HepG2 (cell line): ENCODE measurements around the gene AFAP1. TPM values are rescaled to one million over a fixed set of nuclear protein-coding genes. Genes with fewer than 3 reads are reported as not detected.

Experiments
- ATAC-seq: fragments of 200-7000 bp; cut with Tn5 transposase; 3 replicates; pipeline ENCODE4 v1.9.1; 2020; ENCODE audit warnings: mild to moderate bottlenecking, moderate library complexity
- BruUV-seq: library from RNA; stranded (reverse); fragments of 400-500 nt; replicated peaks from 2 replicates; lab custom pipeline; 2021; lab: Mats Ljungman, UMichigan
- CTCF ChIA-PET: fragments of 300-600 bp; formaldehyde crosslinking; extraction: SDS; loops from one replicate; lab custom pipeline; 2021; ENCODE audit warnings: low total read pairs, inconsistent platforms, low intra/inter-chr PET ratio; lab: Yijun Ruan, JAX
- POLR2A ChIA-PET: fragments of 350-600 bp; sonication (Branson Sonifier 250); formaldehyde crosslinking; loops from one replicate; lab custom pipeline; 2020; ENCODE audit warnings: antibody characterized with exemption, inconsistent platforms; lab: Yijun Ruan, JAX
- DNase-seq: peaks from one replicate; pipeline ENCODE4 v3.0.0-alpha.2; 2015; ENCODE audit warnings: low spot score
- FAIRE-seq: peaks from 3 replicates; lab custom pipeline; 2011; peaks lifted over from hg19 to GRCh38; lab: Jason Lieb, UNC
- H2AFZ ChIP-seq: one replicate; pipeline ENCODE4 v1.6.1; 2011; ENCODE audit warnings: low read length, inconsistent platforms
- H3K27ac ChIP-seq: fragments of 300-600 bp; 3 replicates; pipeline ENCODE4 v1.8.0; 2011; ENCODE audit warnings: mixed run types, mild to moderate bottlenecking, mixed read lengths, low read length, inconsistent platforms; ENCODE audit not compliant: insufficient read depth; ENCODE audit errors: extremely low read length
- H3K27me3 ChIP-seq, 2 experiments: fragments of 200-600 bp in 1 of 2; 2 replicates in 1 of 2; 3 replicates in 1 of 2; pipeline versions ENCODE4 v1.6.0 to v1.8.0; 2011; ENCODE audit warnings: low read length in 2 of 2, mild to moderate bottlenecking in 2 of 2, moderate library complexity in 2 of 2, inconsistent platforms in 1 of 2; ENCODE audit not compliant: insufficient read depth in 2 of 2, control insufficient read depth in 1 of 2
- H3K36me3 ChIP-seq, 2 experiments: fragments of 200-600 bp in 1 of 2; replicated peaks in 1 of 2; 2 replicates in 1 of 2; 3 replicates in 1 of 2; pipeline versions ENCODE4 v1.5.1 to v1.8.0; 2011; ENCODE audit warnings: low read length in 2 of 2, inconsistent platforms in 1 of 2; ENCODE audit not compliant: insufficient read depth in 2 of 2, control insufficient read depth in 1 of 2
- H3K4me1 ChIP-seq: 2 replicates; pipeline ENCODE4 v1.5.1; 2012; ENCODE audit warnings: low read length, inconsistent platforms; ENCODE audit not compliant: insufficient read depth
- H3K4me2 ChIP-seq: 2 replicates; pipeline ENCODE4 v1.6.0; 2011; ENCODE audit warnings: low read depth, low read length, inconsistent platforms
- H3K4me3 ChIP-seq, 3 experiments: fragments of 200-600 bp in 1 of 3; sonication (generic), shearing (Covaris generic) in 1 of 3; replicated peaks in 1 of 3; 2 replicates each; pipeline ENCODE4 v1.5.1; 2011 to 2016; ENCODE audit warnings: low read length in 3 of 3, inconsistent platforms in 2 of 3, low read depth in 2 of 3, mild to moderate bottlenecking in 2 of 3, control low read depth in 1 of 3, mixed read lengths in 1 of 3; ENCODE audit not compliant: insufficient read depth in 1 of 3
- H3K79me2 ChIP-seq: one replicate; pipeline ENCODE4 v1.6.1; 2011; ENCODE audit warnings: low read length, inconsistent platforms; ENCODE audit not compliant: insufficient read depth
- H3K9ac ChIP-seq: 2 replicates; pipeline ENCODE4 v1.6.0; 2011; ENCODE audit warnings: mild to moderate bottlenecking, low read depth, low read length, inconsistent platforms; ENCODE audit not compliant: insufficient read depth
- H3K9me3 ChIP-seq: 2 replicates; pipeline ENCODE4 v1.5.1; 2012; ENCODE audit warnings: mild to moderate bottlenecking, low read length
- H4K20me1 ChIP-seq: 2 replicates; pipeline ENCODE4 v1.6.0; 2011; ENCODE audit warnings: inconsistent platforms, mild to moderate bottlenecking, low read length, moderate library complexity; ENCODE audit not compliant: insufficient read depth
- AGO1 ChIP-seq: fragments of 200-400 bp; formaldehyde crosslinking; IDR thresholded peaks from 2 replicates; pipeline ENCODE4 v1.6.1; 2017; ENCODE audit warnings: mild to moderate bottlenecking, low read depth, low read length, moderate library complexity; ENCODE audit not compliant: poor library complexity, severe bottlenecking
- FOXP1 ChIP-seq, 2 experiments: fragments of 450-650 bp in 1 of 2; IDR thresholded peaks; 2 replicates each; pipeline ENCODE4 v1.6.1; 2017 to 2018; ENCODE audit warnings: antibody characterized with exemption in 1 of 2
- JUNB ChIP-seq: sonication (generic); formaldehyde crosslinking; IDR thresholded peaks from 2 replicates; pipeline ENCODE4 v1.8.0; 2022; ENCODE audit warnings: missing genetic modification reagents, mild to moderate bottlenecking, borderline replicate concordance
- RFX3 ChIP-seq: IDR thresholded peaks from 2 replicates; pipeline ENCODE4 v1.6.1; 2016; ENCODE audit warnings: missing biosample characterization, missing genetic modification reagents
- SP1 ChIP-seq, 2 experiments: fragments of 450-650 bp in 1 of 2; sonication (generic) in 1 of 2; formaldehyde crosslinking in 1 of 2; IDR thresholded peaks; 2 replicates each; pipeline versions ENCODE4 v1.4.0 to v1.6.1; 2016 to 2020; ENCODE audit warnings: missing genetic modification reagents in 1 of 2
- TOE1 ChIP-seq: sonication (generic); formaldehyde crosslinking; IDR thresholded peaks from 2 replicates; pipeline ENCODE4 v1.4.0; 2020; ENCODE audit warnings: mild to moderate bottlenecking, missing genetic modification reagents
- ZFP37 ChIP-seq: sonication (generic); formaldehyde crosslinking; IDR thresholded peaks from 2 replicates; pipeline ENCODE4 v1.4.0; 2020; ENCODE audit warnings: missing genetic modification reagents, borderline replicate concordance
- ZSCAN25 ChIP-seq: sonication (generic); formaldehyde crosslinking; IDR thresholded peaks from 2 replicates; pipeline ENCODE4 v1.8.0; 2022; ENCODE audit warnings: mild to moderate bottlenecking, missing genetic modification reagents
- WGBS: methylation state at CpG from one replicate; pipeline ENCODE4 v1.1.6; 2017; ENCODE audit warnings: low lambda C conversion rate; 5-methylcytosine and 5-hydroxymethylcytosine counted together
- in situ Hi-C: cut with HindIII; loops from 2 replicates; pipeline ENCODE4 v1.10.0; 2017; ENCODE audit warnings: low pct_unique_long_range_greater_than_20kb; ENCODE audit not compliant: extremely low pct_ligation_motif_present
- intact Hi-C: fragments of 100-400 bp; cut with micrococcal nuclease; formaldehyde crosslinking; loops from one replicate; pipeline ENCODE4 v1.10.0; 2022; ENCODE audit not compliant: unreplicated experiment
- polyA plus RNA-seq, 8 experiments: library from polyadenylated mRNA; depleted of rRNA in 3 of 8; stranded (reverse) in 7 of 8; unstranded in 1 of 8; fragments of >200 nt; fragmentation: Illumina TruSeq in 4 of 8; extraction: Trizol in 4 of 8; gene quantifications; 2 replicates each; pipeline versions ENCODE4 v1.2.1 to v1.2.3, GENCODE V29; 2011 to 2016; ENCODE audit warnings: low read depth in 4 of 8, missing spikeins in 1 of 8, mixed read lengths in 1 of 8; ENCODE audit not compliant: insufficient read depth in 1 of 8
- total RNA-seq, 5 experiments: library from RNA; depleted of rRNA; stranded (reverse); fragments of >200 nt; fragmentation: Illumina TruSeq; extraction: Trizol; gene quantifications; 2 replicates each; pipeline ENCODE4 v1.2.3, GENCODE V29; 2016; ENCODE audit warnings: low read depth in 1 of 5
- TF ChIP-seq, protein P1 (sequence below): IDR thresholded peaks from 2 replicates; pipeline ENCODE4 v1.6.1; 2018; ENCODE audit warnings: missing genetic modification reagents
- TF ChIP-seq, protein P2 (sequence below): sonication (generic); formaldehyde crosslinking; IDR thresholded peaks from 2 replicates; pipeline ENCODE4 v1.4.0; 2020; ENCODE audit warnings: missing genetic modification reagents, borderline replicate concordance
- TF ChIP-seq, protein P3 (sequence below): sonication (generic); formaldehyde crosslinking; conservative IDR thresholded peaks from 2 replicates; pipeline ENCODE4 v1.4.0; 2020; ENCODE audit warnings: missing genetic modification reagents

Gene AFAP1
- total and polyA plus RNA-seq, 2 of the 13 experiments (the other 11 are each of a cell fraction or from before 2014, with no cell fraction given), result 2.5 TPM

DNA sequence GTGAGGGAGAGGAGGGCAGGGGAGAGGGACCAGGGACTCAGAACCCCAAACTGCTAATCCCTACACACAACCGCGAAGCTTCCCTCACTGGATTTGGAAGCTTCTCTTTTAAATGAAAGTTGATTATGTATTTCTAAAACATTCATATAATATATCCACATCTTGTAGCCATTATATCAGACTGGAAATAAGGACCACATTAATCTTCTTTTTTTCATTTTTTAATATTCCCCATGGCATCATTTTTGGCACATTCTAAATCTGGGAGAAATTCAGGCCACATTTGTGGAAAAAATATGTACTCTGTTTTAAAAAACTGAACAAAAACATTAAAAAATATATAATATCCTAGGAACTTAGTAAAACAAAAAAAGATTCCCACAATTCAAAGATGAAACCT is 97.8 kb downstream of the AFAP1 start:
- CTCF ChIA-PET, result no interaction called here
- intact Hi-C loops, result no loop called here
- FAIRE-seq, result no peak

DNA sequence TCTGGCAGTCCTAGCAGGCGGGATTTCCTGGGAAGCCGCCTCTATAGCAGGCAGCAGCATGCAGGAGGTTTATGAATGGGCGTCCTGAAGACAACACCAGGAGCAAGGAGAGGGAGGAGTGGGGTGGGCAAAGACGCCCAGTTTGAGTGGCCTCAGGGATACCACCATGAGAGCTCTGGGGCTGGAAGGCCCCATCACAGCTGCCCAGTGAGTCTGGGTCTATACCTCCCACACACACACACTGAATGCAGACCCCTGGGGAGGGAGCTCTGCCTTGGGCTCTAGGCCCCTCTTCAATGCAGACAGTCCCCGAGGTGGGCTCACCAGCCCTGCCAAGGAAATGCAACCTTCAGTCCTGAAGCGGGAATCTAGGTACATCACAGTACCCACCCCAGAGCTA is 98.6 kb downstream of the AFAP1 start:
- ATAC-seq, result no peak
- Histone ChIP-seq H3K27ac (no peak overlapping the region), H3K27me3 (no peaks in the 10 kb centered on the region), H3K4me2 (no peak overlapping the region), H4K20me1 (no peaks in the 10 kb centered on the region), H3K36me3 (peaks cover 1 to 15% of the 10 kb centered on the region in 2 experiments; a peak in 2 of 5 replicates), H2AFZ (no peak overlapping the region), H3K4me1 (peaks cover 20% of the 10 kb centered on the region), H3K79me2 (no peaks in the 10 kb centered on the region), H3K9me3 (no peaks in the 10 kb centered on the region), H3K9ac (no peak overlapping the region), H3K4me3 (no peak overlapping the region)
- ChIA-PET CTCF (no interaction called here), POLR2A (no interaction called here)
- no peak for DNase-seq
- FAIRE-seq, result no peak
- in situ Hi-C loops, result no loop called here
- intact Hi-C loops, result no loop called here
- 100% methylated on average over 6 of the region's 6 CpGs for WGBS
- BruUV-seq, result no TSS peak
- TF ChIP-seq AGO1 (no peak), ZFP37 (CRISPR knock-in tag) (no peak), TOE1 (CRISPR knock-in tag) (no peak), FOXP1 (IDR thresholded peaks at IDR 0.05) (no peak), FOXP1 (CRISPR knock-in tag; IDR thresholded peaks at IDR 0.05) (no peak), JUNB (CRISPR knock-in tag) (no peak), SP1 (IDR thresholded peaks at IDR 0.05) (no peak), SP1 (CRISPR knock-in tag; IDR thresholded peaks at IDR 0.05) (no peak)
- TF ChIP-seq, protein P1, sequence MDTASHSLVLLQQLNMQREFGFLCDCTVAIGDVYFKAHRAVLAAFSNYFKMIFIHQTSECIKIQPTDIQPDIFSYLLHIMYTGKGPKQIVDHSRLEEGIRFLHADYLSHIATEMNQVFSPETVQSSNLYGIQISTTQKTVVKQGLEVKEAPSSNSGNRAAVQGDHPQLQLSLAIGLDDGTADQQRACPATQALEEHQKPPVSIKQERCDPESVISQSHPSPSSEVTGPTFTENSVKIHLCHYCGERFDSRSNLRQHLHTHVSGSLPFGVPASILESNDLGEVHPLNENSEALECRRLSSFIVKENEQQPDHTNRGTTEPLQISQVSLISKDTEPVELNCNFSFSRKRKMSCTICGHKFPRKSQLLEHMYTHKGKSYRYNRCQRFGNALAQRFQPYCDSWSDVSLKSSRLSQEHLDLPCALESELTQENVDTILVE (CRISPR knock-in tag), result no peak
- TF ChIP-seq, protein P2, sequence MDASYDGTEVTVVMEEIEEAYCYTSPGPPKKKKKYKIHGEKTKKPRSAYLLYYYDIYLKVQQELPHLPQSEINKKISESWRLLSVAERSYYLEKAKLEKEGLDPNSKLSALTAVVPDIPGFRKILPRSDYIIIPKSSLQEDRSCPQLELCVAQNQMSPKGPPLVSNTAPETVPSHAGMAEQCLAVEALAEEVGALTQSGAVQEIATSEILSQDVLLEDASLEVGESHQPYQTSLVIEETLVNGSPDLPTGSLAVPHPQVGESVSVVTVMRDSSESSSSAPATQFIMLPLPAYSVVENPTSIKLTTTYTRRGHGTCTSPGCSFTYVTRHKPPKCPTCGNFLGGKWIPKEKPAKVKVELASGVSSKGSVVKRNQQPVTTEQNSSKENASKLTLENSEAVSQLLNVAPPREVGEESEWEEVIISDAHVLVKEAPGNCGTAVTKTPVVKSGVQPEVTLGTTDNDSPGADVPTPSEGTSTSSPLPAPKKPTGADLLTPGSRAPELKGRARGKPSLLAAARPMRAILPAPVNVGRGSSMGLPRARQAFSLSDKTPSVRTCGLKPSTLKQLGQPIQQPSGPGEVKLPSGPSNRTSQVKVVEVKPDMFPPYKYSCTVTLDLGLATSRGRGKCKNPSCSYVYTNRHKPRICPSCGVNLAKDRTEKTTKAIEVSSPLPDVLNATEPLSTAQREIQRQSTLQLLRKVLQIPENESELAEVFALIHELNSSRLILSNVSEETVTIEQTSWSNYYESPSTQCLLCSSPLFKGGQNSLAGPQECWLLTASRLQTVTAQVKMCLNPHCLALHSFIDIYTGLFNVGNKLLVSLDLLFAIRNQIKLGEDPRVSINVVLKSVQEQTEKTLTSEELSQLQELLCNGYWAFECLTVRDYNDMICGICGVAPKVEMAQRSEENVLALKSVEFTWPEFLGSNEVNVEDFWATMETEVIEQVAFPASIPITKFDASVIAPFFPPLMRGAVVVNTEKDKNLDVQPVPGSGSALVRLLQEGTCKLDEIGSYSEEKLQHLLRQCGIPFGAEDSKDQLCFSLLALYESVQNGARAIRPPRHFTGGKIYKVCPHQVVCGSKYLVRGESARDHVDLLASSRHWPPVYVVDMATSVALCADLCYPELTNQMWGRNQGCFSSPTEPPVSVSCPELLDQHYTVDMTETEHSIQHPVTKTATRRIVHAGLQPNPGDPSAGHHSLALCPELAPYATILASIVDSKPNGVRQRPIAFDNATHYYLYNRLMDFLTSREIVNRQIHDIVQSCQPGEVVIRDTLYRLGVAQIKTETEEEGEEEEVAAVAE (CRISPR knock-in tag), result no peak

More for the DNA sequence above, 97.8 kb downstream of the AFAP1 start:
- Histone ChIP-seq H4K20me1 (no peaks in the 10 kb centered on the region), H3K79me2 (no peaks in the 10 kb centered on the region)
- TF ChIP-seq, protein P3, sequence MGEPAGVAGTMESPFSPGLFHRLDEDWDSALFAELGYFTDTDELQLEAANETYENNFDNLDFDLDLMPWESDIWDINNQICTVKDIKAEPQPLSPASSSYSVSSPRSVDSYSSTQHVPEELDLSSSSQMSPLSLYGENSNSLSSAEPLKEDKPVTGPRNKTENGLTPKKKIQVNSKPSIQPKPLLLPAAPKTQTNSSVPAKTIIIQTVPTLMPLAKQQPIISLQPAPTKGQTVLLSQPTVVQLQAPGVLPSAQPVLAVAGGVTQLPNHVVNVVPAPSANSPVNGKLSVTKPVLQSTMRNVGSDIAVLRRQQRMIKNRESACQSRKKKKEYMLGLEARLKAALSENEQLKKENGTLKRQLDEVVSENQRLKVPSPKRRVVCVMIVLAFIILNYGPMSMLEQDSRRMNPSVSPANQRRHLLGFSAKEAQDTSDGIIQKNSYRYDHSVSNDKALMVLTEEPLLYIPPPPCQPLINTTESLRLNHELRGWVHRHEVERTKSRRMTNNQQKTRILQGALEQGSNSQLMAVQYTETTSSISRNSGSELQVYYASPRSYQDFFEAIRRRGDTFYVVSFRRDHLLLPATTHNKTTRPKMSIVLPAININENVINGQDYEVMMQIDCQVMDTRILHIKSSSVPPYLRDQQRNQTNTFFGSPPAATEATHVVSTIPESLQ (CRISPR knock-in tag), result no peak
- TF ChIP-seq RFX3 (CRISPR knock-in tag) (no peak), ZSCAN25 (CRISPR knock-in tag) (no peak)
- TF ChIP-seq, all 625 proteins: peak for 0
- H3K4me3 ChIP-seq, result no peak overlapping the region
- in situ Hi-C loops, result no loop called here
- no peak overlapping the region for H3K4me2 ChIP-seq
- H3K27me3 ChIP-seq, result no peaks in the 10 kb centered on the region
- no peak overlapping the region for H2AFZ ChIP-seq
- no TSS peak for BruUV-seq
- H3K9me3 ChIP-seq, result no peaks in the 10 kb centered on the region
- POLR2A ChIA-PET, result no interaction called here
- peaks cover 1 to 11% of the 10 kb centered on the region in 2 experiments; a peak in 2 of 5 replicates for H3K36me3 ChIP-seq
- WGBS, result 94% methylated on average over 2 of the region's 2 CpGs
- H3K27ac ChIP-seq, result no peak overlapping the region
- DNase-seq, result no peak
- no peak overlapping the region for H3K9ac ChIP-seq
- peaks cover 20% of the 10 kb centered on the region for H3K4me1 ChIP-seq
- no peak for ATAC-seq
